HG03196 (cell line): ENCODE results near the gene SIM1.

Source experiments
- ATAC-seq: cut with Tn5 transposase; IDR thresholded peaks from one replicate; pipeline ENCODE4 v1.9.1; 2021; ENCODE audit not compliant: unreplicated experiment

SIM1 gene

GRCh38 chr6:100457311-100457990, 7.3 kb downstream of the SIM1 start:
- ATAC-seq: no peak

- ATAC-seq: no peak
These were observed 7.8 kb downstream of the SIM1 start for GRCh38 chr6:100456908-100457235.

- no peak for ATAC-seq
These were observed 8.4 kb downstream of the SIM1 start for GRCh38 chr6:100456141-100456907.

- no peak for ATAC-seq
These were observed 9.2 kb downstream of the SIM1 start for GRCh38 chr6:100455230-100456124.

GRCh38 chr6:100454551-100455229, 10.0 kb downstream of the SIM1 start:
- ATAC-seq: no peak

GRCh38 chr6:100453701-100454521, 10.8 kb downstream of the SIM1 start:
- ATAC-seq: no peak

GRCh38 chr6:100452998-100453397, 11.7 kb downstream of the SIM1 start:
- ATAC-seq: no peak

- ATAC-seq: no peak
These were observed 13.1 kb downstream of the SIM1 start for GRCh38 chr6:100451577-100451976.

- no peak for ATAC-seq
These were observed 15.5 kb downstream of the SIM1 start for GRCh38 chr6:100449239-100449691.

- no peak for ATAC-seq
These were observed 16.6 kb downstream of the SIM1 start for GRCh38 chr6:100447900-100448748.

- no peak for ATAC-seq
These were observed 17.4 kb downstream of the SIM1 start for GRCh38 chr6:100447081-100447899.

- ATAC-seq: no peak
These were observed 18.3 kb downstream of the SIM1 start for GRCh38 chr6:100446115-100447080.

GRCh38 chr6:100445512-100445911, 19.2 kb downstream of the SIM1 start:
- ATAC-seq: no peak

- ATAC-seq: no peak
These were observed 23.8 kb downstream of the SIM1 start for GRCh38 chr6:100440935-100441334.

- no peak for ATAC-seq
These were observed 29.4 kb downstream of the SIM1 start for GRCh38 chr6:100435299-100435698.

- ATAC-seq: no peak
These were observed 30.8 kb downstream of the SIM1 start for GRCh38 chr6:100433726-100434435.

GRCh38 chr6:100432136-100432535, 32.6 kb downstream of the SIM1 start:
- ATAC-seq: no peak
